Measurements from ENCODE around the gene RBM5.

- TF ChIP-seq CTCF (conservative IDR thresholded peaks at IDR 0.05; ENCODE audit: low read length): no peak
- no peak for TF ChIP-seq EZH2phosphoT487 (IDR thresholded peaks at IDR 0.05; ENCODE audit: borderline replicate concordance)
Observed at GRCh38 chr3:50155891-50156290, 67.2 kb downstream of the RBM5 start.

Data from Loucy (cell line).